ENCODE results near the gene KMT2D. TPM values are rescaled to one million over a fixed set of nuclear protein-coding genes. Genes with fewer than 3 reads are reported as not detected.

KMT2D gene
- polyA plus RNA-seq, 3 donors: 12.6 to 41.6 (median 23.4) TPM

- H3K27ac ChIP-seq (ENCODE audit: low read depth, low read length): no peak overlapping the region
- WGBS, 3 donors: 89 to 93% (median 91%) methylated on average over 14 of the region's 14 CpGs
Observed at GRCh38 chr12:49040364-49040855, 20.2 kb downstream of the KMT2D start.

GRCh38 chr12:49039421-49040363 is 20.9 kb downstream of the KMT2D start:
- 91 to 93% (median 92%) methylated on average over 29 to 30 of the region's 30 CpGs for WGBS, 3 donors
- H3K27ac ChIP-seq (ENCODE audit: low read depth, low read length): no peak overlapping the region

- no peak overlapping the region for H3K27ac ChIP-seq (ENCODE audit: low read depth, low read length)
- 89 to 93% (median 91%) methylated on average over 20 of the region's 20 CpGs for WGBS, 3 donors
Observed at GRCh38 chr12:49038291-49038955, 22.2 kb downstream of the KMT2D start.

- no peak overlapping the region for H3K27ac ChIP-seq (ENCODE audit: low read depth, low read length)
- WGBS, 3 donors: 86 to 91% (median 89%) methylated on average over 6 to 7 of the region's 7 CpGs
Observed at GRCh38 chr12:49037947-49038237, 22.7 kb downstream of the KMT2D start.

GRCh38 chr12:49037111-49037946 is 23.3 kb downstream of the KMT2D start:
- no peak overlapping the region for H3K27ac ChIP-seq (ENCODE audit: low read depth, low read length)
- 85 to 95% (median 94%) methylated on average over 9 of the region's 9 CpGs for WGBS, 3 donors

- 78 to 90% (median 89%) methylated on average over 4 of the region's 4 CpGs for WGBS, 3 donors
- H3K27ac ChIP-seq (ENCODE audit: low read depth, low read length): no peak overlapping the region
Observed at GRCh38 chr12:49036029-49036428, 24.6 kb downstream of the KMT2D start.

- no peak overlapping the region for H3K27ac ChIP-seq (ENCODE audit: low read depth, low read length)
- 69 to 88% (median 87%) methylated on average over 4 of the region's 4 CpGs for WGBS, 3 donors
Observed at GRCh38 chr12:49034286-49034622, 26.3 kb downstream of the KMT2D start.

GRCh38 chr12:49033611-49034285 is 26.8 kb downstream of the KMT2D start:
- no peak overlapping the region for H3K27ac ChIP-seq (ENCODE audit: low read depth, low read length)

GRCh38 chr12:49032679-49033447 is 27.7 kb downstream of the KMT2D start:
- 77 to 83% (median 80%) methylated on average over 3 of the region's 3 CpGs for WGBS, 3 donors
- H3K27ac ChIP-seq (ENCODE audit: low read depth, low read length): no peak overlapping the region

More at GRCh38 chr12:49033611-49034285, 26.8 kb downstream of the KMT2D start:
- 74 to 82% (median 78%) methylated on average over 12 of the region's 12 CpGs for WGBS, 3 donors

GRCh38 chr12:49032276-49032675 is 28.3 kb downstream of the KMT2D start:
- no peak overlapping the region for H3K27ac ChIP-seq (ENCODE audit: low read depth, low read length)
- WGBS, 3 donors: 84 to 88% (median 84%) methylated on average over 4 of the region's 4 CpGs

- WGBS, 3 donors: 84 to 91% (median 85%) methylated on average over 8 of the region's 8 CpGs
- H3K27ac ChIP-seq (ENCODE audit: low read depth, low read length): no peak overlapping the region
Observed at GRCh38 chr12:49031573-49032161, 28.9 kb downstream of the KMT2D start.

GRCh38 chr12:49030714-49031572 is 29.7 kb downstream of the KMT2D start:
- H3K27ac ChIP-seq (ENCODE audit: low read depth, low read length): no peak overlapping the region
- 92 to 95% (median 95%) methylated on average over 19 of the region's 19 CpGs for WGBS, 3 donors

- H3K27ac ChIP-seq (ENCODE audit: low read depth, low read length): no peak overlapping the region
- 86 to 91% (median 90%) methylated on average over 8 of the region's 8 CpGs for WGBS, 3 donors
Observed at GRCh38 chr12:49030119-49030518, 30.5 kb downstream of the KMT2D start.

GRCh38 chr12:49028666-49029275 is 31.8 kb downstream of the KMT2D start:
- 85 to 89% (median 87%) methylated on average over 10 of the region's 10 CpGs for WGBS, 3 donors

GRCh38 chr12:49027846-49028555 is 32.6 kb downstream of the KMT2D start:
- 78 to 93% (median 79%) methylated on average over 9 of the region's 9 CpGs for WGBS, 3 donors
- H3K27ac ChIP-seq (ENCODE audit: low read depth, low read length): no peak overlapping the region

More at GRCh38 chr12:49028666-49029275, 31.8 kb downstream of the KMT2D start:
- H3K27ac ChIP-seq (ENCODE audit: low read depth, low read length): no peak overlapping the region
